GM21423 (cell line): ENCODE measurements around the gene ATF6B.
"Not testable (repeated sequence)": the region's sequence is repeated elsewhere in the genome, so short reads cannot be mapped to it uniquely, and the experiment has no call there.

Source experiments
- ATAC-seq: cut with Tn5 transposase; IDR thresholded peaks from one replicate; pipeline ENCODE4 v1.9.1; 2021; ENCODE audit warnings: mild to moderate bottlenecking, moderate library complexity; ENCODE audit not compliant: unreplicated experiment

ATF6B gene

DNA sequence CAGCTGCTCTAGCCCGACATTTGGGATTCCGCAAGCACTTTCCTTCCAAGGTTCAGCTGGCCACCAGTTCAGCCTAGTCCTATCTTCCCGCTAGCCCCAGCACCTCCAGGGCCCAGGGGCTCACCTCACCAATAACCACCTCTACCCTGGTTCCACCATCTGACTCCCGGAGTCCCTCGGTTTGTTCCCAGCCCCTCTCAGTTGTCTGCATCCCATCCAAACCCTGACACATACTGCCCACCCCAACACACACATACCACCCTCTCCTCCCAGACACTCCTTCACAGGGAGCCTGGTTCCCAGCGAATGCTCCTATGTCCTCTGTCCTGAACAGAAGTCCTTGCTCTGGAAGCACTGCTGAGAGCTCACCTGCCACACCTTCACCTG is 19.3 kb downstream of the ATF6B start:
- ATAC-seq: no peak

DNA sequence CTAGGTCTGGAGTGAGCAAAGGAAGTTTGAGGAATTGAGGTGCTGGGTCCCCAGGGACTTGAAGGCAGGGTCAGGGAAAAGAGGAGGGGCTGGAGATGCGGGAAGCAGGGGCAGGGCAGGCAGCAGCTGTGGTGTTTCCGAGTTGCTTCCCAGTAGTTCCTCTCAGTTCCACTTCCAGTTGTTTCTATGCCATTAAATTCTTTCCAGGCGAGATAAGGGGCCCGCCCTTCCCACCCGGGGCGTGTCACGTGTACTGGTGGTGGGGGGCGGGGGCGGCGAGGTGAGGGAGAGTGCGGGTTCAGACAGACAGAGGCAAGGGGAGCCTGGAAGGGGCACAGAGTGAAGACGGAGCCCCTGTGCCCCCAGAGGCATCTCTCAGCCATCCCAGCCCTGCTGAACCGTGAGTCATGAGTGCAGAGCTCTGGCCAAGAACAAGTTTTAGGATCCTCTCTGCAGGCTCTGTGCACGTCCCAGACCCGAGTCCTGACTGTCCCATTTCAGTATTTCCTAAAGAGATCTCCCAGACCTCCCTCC is 19.9 kb downstream of the ATF6B start:
- no peak for ATAC-seq

DNA sequence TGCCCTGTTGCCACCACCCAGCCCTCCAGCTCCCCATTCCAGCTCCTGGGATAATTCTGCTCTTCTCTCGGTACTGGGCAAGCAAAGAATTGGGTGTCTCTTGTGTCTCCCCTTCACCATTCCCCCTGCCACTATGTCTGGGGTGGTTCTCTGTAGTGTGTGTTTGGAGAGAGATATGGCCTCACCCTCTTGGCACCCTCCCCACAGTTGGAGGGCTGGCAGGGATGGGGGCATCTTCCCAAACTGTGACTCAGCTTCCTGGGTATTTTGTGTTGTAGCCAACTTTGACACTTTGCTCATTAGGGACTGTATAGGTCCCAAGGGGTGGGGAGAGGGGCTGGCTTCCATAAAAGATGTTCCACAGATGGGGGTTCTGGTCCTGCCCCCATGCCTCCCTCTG is 20.6 kb downstream of the ATF6B start:
- no peak for ATAC-seq

DNA sequence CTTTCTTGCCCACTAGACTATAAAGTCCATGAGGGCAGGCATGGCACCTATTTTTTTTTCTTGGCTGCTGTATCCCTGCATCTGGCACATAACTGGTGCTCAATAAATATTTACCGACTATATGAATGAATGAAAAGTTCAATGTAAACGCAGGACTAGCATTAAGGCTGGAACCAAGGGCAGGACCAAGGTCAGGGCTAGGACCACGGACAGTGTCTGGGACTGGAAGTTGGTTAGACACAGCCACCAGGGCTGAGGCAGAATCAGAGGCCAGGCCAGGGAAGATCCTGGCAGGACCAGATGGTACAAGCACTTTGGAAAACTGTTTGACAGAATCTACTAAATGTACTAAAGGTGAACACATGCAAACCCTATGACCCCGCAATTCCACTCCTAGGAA is 22.6 kb downstream of the ATF6B start:
- ATAC-seq: no peak

DNA sequence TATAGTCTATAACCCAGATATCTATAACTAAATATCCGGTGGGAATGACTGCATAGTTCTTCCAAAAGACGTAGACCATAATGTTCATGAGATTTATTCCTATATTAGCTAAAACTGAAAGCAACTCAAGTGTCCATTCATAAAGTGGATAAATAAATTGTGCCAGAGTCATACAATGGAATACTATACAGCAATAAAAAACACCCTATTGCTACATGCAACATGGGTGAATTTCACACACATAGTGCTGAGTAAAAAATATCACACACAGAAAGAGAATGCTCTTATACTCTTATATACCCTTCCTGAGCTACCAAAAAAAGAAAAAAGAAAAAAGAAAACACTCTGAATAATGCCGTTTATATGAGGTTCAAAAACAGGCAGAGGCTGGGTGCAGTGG is 25.8 kb downstream of the ATF6B start:
- ATAC-seq: no peak

DNA sequence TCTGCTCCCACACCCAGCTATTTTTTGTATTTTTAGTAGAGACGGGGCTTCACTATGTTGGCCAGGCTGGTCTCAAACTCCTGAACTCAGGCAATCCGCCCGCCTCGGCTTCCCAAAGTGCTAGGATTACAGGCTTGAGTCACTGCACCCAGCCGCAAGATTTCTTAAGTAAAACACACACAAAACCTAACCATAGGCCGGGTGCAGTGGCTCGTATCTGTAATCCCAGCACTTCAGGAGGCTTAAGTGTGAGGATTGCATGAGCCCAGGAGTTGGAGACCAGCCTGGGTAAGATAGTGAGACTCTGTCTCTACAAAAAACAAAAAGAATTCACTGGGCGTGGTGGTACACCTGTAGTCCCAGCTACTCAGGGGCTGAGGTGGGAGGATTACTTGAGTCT is 27.8 kb downstream of the ATF6B start:
- ATAC-seq: not testable (repeated sequence)

DNA sequence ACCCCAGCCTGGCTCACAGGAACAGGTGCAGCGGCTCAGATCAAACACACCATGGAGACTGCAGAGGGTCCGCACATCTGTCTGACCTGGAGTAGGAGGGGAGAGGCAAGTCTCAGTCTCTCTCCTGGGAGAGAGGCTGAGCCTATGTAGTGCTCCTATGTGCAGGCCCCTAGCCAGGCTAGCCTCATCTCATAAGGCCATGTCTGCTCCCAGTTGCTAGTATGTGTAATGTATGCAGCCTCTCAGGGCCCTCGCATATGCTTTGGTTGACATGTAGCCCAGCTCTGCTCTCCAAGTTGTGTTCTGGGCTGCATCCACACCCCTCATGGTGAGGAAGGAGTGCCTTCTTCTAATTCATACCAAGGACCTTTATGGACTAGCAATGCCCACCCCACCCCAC is 30.7 kb downstream of the ATF6B start:
- ATAC-seq: no peak

DNA sequence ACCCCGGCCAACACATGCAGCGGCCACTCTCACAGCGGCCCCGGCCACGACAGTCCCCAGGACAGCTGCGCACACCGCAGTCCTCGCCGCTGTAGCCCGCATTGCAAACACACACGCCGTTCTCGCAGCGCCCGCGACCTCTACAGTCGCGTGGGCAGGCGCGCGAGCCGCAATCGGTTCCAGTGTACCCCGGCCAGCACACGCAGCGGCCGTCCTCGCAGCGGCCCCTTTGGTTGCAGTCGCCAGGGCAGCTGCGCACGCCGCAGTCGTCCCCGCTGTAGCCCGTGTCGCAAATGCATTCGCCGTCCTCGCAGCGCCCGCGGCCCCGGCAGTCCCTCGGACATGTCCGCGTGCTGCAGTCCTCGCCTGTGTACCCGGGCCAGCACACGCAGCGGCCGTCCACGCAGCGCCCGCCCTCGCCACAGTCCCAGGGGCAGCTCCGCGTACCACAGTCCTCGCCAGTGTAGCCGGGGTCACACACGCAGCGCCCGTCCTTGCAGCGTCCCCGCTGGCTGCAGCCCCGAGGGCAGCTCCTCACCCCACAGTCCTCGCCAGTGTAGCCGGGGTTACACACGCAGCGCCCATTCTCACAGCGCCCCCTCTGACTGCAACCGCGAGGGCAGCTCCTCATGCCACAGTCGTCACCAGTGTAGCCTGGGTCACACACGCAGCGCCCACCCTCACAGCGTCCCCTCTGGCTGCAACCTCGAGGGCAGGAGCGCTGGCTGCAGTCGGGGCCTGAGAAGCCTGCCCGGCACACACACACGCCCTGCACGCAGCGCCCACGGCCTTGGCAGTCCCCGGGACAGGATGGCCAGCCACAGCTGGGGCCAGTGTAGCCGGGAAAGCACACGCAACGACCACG is 31.4 kb downstream of the ATF6B start:
- no peak for ATAC-seq

DNA sequence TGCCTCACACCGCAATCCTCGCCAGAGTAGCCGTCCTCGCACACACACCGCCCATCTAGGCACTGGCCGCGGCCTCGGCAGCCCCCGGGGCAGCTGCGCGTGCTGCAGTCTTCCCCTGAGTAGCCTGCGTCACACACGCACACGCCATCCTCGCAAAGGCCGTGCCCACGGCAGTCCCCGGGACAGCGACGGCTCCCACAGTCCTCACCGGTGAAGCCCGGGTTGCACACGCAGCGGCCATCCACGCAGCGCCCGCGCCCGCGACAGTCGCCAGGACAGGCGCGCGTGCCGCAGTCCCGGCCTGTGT is 32.0 kb downstream of the ATF6B start:
- ATAC-seq: no peak

DNA sequence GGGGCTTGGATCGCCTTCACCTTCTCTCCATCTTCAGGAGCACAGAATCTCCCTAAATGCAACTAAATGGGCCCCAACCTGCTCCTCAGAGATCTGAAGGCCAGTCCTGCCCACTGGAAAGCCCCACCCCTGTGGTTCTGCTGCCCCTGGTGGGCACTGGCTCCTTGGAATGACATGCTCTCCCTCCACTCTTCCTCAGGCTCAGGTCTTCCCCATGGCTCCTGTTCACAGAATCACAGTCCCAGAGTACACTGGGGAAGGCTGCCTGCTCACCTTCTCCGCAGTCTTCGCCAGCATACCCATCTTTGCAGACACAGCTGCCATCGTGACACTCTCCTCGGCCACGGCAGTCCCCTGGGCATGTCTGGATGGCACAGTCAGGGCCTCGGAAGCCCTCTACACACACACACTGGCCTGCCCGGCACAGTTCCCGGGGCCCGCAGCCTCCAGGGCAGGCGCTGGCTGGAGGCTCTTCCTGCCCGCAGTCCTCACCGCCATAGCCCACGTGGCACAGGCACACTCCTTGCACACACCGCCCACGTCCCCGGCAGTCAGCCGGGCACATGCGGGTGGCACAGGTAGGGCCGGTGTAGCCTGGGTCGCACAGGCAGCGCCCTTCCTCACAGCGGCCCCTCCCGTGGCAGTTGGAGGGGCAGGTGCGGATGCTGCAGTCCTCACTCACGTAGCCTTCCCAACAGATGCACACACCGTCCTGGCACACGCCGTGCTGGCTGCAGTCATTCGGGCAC is 32.5 kb downstream of the ATF6B start:
- ATAC-seq: no peak

DNA sequence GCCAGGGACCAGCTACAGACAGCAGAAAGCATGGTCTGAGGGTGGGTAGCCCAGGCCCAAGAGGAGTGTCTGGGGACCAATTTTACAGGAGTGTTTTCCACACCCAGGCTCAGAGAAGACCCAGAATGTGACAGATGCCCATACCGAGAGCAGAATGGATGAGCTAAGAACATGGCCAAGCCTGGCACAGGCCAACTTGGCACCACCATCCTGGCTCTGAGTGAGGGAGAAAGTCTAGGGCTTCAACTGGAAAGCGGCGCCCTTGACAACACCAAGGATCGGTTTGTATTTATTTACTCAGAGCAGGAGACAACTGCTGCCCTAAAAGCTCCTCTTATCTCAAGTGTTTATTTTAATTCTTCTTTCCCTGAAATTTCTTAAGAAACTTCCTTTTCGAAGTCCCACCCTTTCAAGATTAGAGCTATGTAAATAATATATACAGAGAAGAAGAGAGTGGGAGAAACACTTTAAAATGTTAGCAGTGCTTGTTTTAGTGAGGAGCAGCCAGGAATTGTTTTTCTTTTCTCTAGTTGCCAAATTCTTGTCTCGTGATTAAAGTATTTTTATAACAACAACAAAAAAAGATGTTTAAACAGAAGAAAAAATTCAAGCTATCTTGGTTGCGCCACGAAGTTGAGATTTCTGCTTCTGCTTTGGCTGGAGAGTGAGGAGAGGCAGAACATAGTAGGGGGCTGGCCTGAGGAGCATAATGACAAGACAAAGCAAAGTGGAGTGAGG is 35.1 kb downstream of the ATF6B start:
- ATAC-seq: no peak

DNA sequence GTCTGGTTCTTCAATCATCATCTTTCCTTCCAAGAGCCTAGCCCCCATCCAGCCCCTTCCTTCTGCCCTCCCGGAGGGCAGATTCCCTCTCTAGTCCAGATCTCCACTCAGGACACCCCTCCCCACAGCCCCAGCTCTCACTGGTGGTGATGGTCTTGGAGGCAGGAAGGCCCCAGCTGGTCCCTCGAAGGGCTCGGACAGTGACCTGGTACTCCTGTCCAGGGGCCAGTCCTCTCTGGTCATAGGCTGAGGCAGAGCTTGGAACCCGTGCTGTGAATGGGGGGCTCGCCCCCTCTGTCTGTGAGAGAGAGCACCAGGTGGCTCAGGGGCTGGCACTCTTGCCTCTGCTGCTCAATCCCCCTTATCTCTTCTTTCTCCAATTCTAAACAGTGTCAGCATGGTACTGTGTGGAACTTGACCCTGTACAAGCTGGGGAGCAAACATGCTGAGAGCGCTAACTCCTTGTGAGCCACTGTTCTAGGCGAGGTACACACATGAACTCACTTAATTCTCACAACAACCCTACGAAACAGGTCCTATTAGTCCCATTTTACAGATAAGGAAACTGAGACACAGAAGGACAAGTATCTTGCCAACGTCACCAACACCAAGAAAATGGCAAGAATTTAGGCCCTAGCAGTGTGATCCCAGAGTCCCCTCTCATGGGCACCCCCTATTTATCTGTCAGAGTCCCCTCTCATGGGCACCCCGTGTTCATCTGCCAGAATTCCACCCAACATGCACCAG is 38.8 kb downstream of the ATF6B start:
- ATAC-seq: no peak

DNA sequence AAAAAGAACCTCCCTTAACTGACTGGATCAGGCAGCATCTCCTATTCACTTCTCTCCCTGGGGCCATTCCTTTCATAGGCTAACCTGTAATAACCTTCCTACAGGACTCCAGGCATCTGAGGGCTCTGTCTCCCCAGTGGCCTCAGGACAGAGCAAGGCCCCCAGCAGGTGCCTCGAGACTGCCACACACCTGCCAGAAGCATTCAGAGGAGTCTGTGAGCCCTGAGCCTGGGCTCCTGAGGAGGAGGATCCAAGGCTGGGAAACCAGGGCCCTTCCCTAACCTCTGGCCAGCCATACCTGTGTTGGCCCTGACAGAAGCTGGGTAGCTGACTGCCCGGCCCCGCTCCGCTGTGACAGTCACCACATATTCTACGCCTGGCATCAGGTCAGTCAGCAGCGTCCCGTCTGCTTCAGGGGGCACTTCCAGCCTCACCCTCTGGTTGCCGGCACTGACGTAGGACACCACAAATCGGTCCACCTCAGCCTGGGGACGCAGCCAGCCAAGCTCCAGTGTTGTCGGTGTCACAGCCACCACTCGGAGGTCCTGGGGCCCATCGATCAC is 39.5 kb downstream of the ATF6B start:
- ATAC-seq: no peak

DNA sequence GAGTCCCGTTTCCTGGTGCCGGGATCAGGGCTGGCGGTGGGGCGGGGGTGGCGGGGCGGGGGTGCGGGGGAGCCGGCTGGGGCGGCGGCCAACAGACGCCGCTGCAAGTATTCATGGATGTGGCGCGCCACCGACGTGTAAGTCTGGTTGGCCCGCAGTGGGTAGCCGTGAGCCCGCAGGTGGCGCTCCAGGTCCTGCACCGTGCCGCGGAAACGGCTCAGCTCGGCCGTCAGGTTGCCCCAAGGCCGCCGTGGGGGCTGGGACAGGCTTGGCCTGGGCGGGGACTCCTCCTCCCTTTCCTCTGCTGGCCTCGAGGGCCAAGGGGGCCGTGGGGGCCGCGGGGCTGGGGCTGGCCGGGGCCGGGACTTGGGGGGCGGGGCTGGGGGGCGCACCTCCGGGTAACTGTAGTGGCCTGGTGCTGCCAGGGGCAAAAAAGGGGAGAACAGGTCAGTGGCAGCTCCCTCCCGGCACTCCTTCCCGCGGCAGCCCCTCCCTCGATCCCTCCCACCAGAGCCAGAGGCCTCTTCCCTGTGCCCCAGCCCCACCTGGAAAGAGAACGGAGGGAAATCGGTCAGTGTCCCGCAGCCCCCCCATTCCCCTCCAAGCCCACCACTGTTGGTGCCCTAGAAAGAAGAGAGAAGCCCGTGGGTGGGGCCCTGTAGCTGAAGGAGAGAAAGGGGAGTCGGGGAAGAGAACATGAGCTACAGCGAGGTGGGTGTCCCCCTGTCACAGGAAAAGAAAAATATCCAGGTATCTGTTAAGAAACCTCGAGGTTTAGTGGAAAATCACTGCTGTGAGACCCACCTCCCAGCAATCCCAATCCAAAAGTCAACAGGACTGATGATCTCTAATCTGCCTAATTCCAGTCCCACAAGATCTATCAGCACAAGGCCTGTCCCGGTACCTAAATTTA is 40.2 kb downstream of the ATF6B start:
- ATAC-seq: no peak

DNA sequence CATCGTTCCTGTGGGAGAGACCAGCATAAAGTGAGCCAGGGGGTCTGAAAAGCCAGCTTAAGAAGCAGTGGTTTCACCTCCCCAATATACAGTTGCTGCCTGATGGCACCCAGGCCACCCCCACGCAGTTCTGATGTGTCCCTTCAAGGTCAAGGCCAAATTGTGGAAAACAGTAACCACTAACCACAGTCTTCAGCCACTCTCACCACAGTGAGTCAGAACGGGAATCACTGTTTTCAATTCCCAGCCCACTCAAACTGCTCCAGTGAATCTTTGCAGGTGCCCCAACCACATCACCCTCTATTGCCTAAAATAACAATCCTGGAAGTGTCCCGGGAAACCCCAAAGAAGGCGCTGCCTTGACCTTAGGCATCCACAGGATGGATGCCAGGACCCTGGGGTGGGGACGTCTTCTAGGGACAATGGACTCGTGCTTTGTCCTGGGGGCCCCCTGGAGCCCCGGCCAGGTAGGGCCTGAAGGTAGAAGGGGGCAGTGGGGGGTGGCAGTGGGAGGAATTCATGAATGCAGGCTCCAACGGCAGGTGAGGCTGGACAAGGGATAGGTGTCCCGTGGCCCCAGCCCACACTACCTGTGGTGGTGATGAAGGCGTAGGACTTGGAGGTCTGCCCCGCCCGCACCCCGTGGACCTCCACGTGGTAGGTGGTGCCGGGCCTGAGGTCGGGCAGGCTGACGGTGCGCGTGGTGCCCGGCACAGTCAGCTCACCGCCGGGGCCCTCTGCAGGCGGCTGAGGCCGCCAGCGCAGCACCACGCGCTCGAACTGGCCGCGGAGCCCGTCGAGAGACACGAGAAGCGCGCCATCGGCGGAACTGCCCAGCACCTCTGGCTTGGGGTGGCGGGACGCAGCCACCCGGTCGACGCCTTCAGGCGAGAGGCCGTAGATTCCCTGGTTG is 41.1 kb downstream of the ATF6B start:
- no peak for ATAC-seq

DNA sequence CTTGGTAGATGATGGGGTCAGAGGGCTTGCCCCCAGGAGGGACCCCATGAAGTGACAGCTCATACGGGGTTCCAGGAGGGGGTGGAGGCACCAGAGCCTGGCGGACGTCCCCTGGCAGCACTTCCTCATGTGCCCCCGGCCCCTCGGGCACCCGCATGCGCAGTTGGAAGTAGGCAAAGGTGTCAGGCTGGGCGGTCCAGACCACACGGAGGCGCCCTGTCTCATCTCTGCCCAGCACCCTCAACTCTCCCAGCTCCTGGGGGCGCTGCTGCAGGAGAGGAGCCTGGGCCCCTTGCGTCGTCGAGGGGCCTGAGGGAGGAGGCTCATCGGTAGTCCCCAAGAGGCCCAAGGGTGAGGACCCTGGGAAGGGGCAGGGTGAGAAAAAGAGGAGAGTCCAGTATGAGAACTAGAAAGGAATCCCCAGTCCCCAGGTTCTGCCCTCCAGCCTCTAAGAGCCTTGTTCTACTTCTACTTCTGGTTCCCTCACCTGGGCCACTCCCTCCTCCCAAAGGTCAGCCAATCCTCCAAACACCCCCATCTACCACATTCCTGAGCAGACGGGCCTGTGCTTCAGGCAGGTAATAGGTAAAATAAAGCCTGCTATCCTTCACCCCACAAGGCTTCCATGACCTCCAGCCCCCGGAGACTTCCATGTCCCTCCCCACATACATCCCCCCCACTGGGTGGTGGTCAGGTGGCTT is 42.1 kb downstream of the ATF6B start:
- no peak for ATAC-seq

DNA sequence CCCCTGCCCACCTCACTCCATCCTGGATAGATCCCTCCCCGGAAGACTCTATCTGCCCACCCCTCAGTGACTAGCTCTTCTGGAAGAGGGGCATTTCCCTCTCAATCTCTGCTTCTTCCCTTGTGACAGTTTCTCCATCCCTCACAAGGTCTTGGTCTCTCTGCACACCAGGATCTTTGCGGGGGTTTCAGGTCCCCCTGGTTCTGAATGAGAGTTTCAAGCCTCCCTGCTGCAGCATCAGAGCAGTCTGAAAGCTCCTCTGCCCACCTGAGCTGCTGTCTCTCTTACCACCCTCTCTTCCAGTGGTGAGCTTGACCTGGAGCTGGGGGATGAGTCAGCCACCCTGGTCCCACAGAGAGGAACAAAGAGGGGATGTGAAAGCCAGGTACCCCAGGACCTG is 43.3 kb downstream of the ATF6B start:
- ATAC-seq: no peak
